ENCODE results near the gene ZNF334. TPM values are rescaled to one million over a fixed set of nuclear protein-coding genes. Genes with fewer than 3 reads are reported as not detected.

The ZNF334 gene
- total RNA-seq, 4 donors from 2014 or later, result 4.4 to 19.8 (median 6.2) TPM

DNA sequence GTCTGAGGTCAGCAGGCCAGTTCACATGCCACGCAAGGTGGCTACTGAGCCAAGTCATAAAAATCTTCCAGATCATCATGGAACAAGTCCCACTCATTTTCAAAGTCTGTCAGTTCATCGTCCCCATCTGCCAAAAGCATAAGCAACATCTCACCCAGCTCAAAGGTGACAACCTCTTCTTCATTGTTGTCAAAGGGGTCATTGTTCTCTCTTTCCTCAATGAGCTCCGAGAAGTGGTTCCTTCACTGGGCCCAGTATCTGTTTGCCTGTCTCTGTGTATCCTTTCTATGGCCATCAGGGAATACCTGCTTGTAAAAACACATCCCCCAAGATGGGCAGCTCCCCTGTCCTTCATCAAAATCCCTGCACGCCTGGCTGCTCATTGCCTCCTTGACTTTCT lies 49.5 kb downstream of the ZNF334 start:
- TF ChIP-seq, protein P1, sequence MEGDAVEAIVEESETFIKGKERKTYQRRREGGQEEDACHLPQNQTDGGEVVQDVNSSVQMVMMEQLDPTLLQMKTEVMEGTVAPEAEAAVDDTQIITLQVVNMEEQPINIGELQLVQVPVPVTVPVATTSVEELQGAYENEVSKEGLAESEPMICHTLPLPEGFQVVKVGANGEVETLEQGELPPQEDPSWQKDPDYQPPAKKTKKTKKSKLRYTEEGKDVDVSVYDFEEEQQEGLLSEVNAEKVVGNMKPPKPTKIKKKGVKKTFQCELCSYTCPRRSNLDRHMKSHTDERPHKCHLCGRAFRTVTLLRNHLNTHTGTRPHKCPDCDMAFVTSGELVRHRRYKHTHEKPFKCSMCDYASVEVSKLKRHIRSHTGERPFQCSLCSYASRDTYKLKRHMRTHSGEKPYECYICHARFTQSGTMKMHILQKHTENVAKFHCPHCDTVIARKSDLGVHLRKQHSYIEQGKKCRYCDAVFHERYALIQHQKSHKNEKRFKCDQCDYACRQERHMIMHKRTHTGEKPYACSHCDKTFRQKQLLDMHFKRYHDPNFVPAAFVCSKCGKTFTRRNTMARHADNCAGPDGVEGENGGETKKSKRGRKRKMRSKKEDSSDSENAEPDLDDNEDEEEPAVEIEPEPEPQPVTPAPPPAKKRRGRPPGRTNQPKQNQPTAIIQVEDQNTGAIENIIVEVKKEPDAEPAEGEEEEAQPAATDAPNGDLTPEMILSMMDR (IDR thresholded peaks at IDR 0.05), result no peak
- TF ChIP-seq POLR2A (IDR thresholded peaks at IDR 0.05), result no peak

DNA sequence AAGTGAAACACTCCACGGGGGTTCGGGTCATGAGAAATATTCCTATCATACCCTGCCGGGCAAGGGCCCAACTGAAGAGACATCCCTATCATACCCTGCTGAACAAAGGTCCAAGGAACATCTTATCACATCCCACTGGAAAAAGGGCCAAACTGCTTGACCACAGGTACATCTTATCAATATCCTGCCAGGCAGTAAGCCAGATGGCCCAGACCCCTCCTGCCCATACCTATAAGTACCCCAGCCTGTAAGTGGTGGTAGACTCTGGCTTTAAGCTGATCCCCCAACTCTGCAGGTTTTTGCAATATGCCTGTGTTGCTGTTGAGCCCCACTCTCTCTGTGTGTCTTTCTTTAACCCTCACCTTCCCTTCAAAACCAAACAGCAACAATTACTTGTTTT lies 51.6 kb downstream of the ZNF334 start:
- Histone ChIP-seq H3K36me3 (no peaks in the 10 kb centered on the region), H3K27me3 (no peaks in the 10 kb centered on the region), H3K4me1 (no peaks in the 10 kb centered on the region), H3K9me3 (no peaks in the 10 kb centered on the region), H3K27ac (no peak overlapping the region), H3K4me3 (no peak overlapping the region)
- TF ChIP-seq POLR2A (IDR thresholded peaks at IDR 0.05), result no peak
- TF ChIP-seq, protein P1 (IDR thresholded peaks at IDR 0.05), result no peak
- DNase-seq, result no peak

More for the DNA sequence above, 49.5 kb downstream of the ZNF334 start:
- Histone ChIP-seq H3K36me3 (no peaks in the 10 kb centered on the region), H3K27ac (no peak overlapping the region), H3K27me3 (no peaks in the 10 kb centered on the region), H3K4me3 (no peak overlapping the region), H3K4me1 (no peaks in the 10 kb centered on the region), H3K9me3 (no peaks in the 10 kb centered on the region)
- DNase-seq, result no peak

DNA sequence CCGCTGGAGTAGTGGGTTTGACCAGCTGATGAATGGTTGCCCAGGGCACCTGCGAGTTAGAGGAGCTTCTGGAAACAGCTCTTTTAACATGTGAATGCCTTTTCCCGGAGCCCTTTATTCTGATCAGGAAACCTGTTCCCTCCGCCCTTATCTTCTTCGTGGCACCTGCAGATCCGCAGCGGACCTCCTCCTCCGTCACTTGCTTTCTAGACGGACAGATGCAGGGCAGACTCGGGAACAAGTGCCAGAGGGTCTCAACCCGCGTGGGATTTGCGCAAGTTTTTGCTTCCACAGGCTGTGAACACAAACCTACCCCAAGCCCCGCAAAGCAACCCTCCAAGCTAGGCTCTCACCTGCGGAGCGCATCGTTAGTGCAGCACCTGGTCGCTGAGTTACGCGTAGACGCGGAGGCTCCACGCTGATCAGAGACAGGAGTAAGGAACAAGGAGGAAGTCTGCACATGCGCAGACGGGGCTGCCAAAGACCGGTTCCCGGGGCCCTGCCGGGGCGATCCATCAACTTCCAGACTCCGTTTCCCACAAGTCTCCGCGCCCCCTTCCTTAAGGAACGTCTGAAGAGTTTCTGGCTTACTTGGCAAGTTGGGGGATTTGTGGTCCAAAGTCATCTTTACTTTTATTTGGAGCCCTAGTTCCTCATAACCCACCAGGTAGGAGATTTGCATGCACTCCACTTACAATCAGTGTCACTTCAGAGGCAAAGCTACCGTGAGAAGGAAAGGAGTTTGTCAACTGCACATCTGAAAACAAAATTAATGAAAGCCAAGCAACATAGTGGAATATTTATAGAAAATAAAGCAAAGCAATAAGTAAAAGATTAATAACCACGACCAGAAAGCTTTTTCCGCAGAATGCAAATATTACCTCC lies 54.3 kb downstream of the ZNF334 start:
- Histone ChIP-seq H3K27ac (no peak overlapping the region), H3K4me1 (no peaks in the 10 kb centered on the region), H3K36me3 (no peaks in the 10 kb centered on the region), H3K4me3 (peak overlapping the region in 2 of 4 donors; percentile 23 to 30), H3K9me3 (peaks cover 0 to 4% (median 0%) of the 10 kb centered on the region in 4 donors), H3K27me3 (no peaks in the 10 kb centered on the region)
- peak in 1 of 3 donors; percentile 62 for DNase-seq
- TF ChIP-seq, protein P1 (IDR thresholded peaks at IDR 0.05), result no peak
- TF ChIP-seq POLR2A (IDR thresholded peaks at IDR 0.05), result no peak

DNA sequence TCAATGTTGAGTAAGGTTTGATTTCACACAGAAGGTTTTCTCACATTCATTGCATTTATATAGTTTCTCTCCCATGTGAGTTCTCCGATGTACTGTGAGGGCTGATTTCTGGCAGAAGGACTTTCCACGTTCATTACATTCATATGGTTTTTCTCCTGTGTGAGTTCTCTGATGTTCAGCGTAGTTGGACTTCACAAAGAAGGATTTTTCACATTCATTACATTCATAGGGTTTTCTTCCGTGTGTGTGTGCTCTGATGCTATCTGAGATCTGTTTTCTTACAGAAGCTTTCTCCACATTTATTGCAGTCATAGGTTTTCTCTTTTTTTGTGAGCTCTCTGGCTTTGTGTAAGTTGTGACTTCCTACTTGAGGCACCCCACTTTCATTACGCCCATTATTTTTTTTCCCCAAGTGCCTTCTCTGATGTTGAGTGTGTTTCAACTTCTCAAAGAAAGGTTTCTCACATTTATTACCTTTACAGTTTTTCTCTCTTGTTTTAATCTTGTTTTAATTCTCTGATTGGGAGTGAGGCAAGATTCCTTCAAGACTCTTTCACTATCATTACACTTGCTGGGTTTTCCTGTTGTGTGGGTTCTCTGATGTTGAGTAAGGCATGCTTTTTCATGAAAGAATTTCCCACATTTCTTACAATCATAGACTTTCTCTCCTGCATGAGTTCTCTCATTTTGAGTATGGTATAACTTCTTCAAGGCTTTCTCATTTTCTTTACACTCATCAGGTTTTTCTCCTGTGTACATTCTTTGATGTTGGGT lies 56.9 kb downstream of the ZNF334 start:
- Histone ChIP-seq H3K36me3 (no peaks in the 10 kb centered on the region), H3K4me3 (no peak overlapping the region), H3K27ac (no peak overlapping the region), H3K4me1 (no peaks in the 10 kb centered on the region), H3K9me3 (peaks cover 0 to 4% (median 0%) of the 10 kb centered on the region in 4 donors), H3K27me3 (no peaks in the 10 kb centered on the region)
- TF ChIP-seq, protein P1 (IDR thresholded peaks at IDR 0.05), result no peak
- no peak for TF ChIP-seq POLR2A (IDR thresholded peaks at IDR 0.05)
- DNase-seq, result no peak

DNA sequence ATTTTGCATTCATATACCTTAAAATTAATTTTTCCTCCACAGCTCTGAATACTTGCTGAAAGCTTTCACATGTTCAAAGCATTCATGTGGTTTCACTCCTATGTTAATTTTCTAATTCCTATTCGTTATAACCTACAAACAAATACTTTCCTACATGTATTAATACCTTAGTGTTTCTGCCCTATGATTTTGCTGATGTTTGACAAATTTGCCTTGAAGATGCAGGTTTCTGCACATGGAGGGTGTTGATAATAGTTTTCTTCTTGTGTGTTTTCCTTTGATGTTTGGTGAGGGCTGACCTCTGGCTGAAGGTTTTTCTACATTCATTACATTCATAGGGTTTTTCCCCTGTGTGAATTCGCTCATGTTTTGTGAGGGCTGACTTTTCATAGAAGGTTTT lies 57.6 kb downstream of the ZNF334 start:
- H3K27me3 ChIP-seq, result no peaks in the 10 kb centered on the region
- H3K36me3 ChIP-seq, result no peaks in the 10 kb centered on the region
- TF ChIP-seq POLR2A (IDR thresholded peaks at IDR 0.05), result no peak
- TF ChIP-seq, protein P1 (IDR thresholded peaks at IDR 0.05), result no peak
- H3K4me3 ChIP-seq, result no peak overlapping the region
- H3K9me3 ChIP-seq, result peaks cover 0 to 4% (median 0%) of the 10 kb centered on the region in 4 donors
- no peak for DNase-seq
- H3K27ac ChIP-seq, result no peak overlapping the region
- H3K4me1 ChIP-seq, result no peaks in the 10 kb centered on the region

Other genes with a start within 250 kb of the ZNF334 start
- not detected for gene CDH22, start 205.1 kb downstream of the ZNF334 start, total RNA-seq
- 10 to 100 TPM; 24.3 to 78.4 (median 26.4) TPM for gene ELMO2, start 106.9 kb downstream of the ZNF334 start, total RNA-seq
- not detected for gene OCSTAMP, start 37.1 kb upstream of the ZNF334 start, total RNA-seq
- 10 to 100 TPM in 1 of 4 donors, 1 to 10 TPM in 1, not detected in 2; 1.3 to 10.7 TPM for gene SLC13A3, start 137.9 kb upstream of the ZNF334 start, total RNA-seq
- gene TP53RK, start 175.9 kb upstream of the ZNF334 start, total RNA-seq, result 10 to 100 TPM in 2 of 4 donors, 1 to 10 TPM in 2; 7.4 to 12.1 (median 10.6) TPM
- gene SLC2A10, start 196.1 kb upstream of the ZNF334 start, total RNA-seq, result 10 to 100 TPM in 3 of 4 donors, 1 to 10 TPM in 1; 8.3 to 19.0 (median 15.4) TPM

All from Peyer's patch (tissue), 4 donors.